Lower leg skin (tissue), 4 donors: Measurements from ENCODE around the gene SDCCAG8. TPM values are rescaled to one million over a fixed set of nuclear protein-coding genes. Genes with fewer than 3 reads are reported as not detected.

Source experiments
- DNase-seq, 2 donors: peaks; one replicate each; pipeline ENCODE4 v3.0.0-alpha.2; 2019; ENCODE audit warnings: low spot score in 2 of 2
- H3K4me3 ChIP-seq: fragments of 200-600 bp; sonication (generic); 2 replicates; pipeline ENCODE4 v1.5.1; 2017; ENCODE audit warnings: mild to moderate bottlenecking, low read depth; ENCODE audit not compliant: poor library complexity, severe bottlenecking
- POLR2A ChIP-seq, 2 donors: fragments of 450-650 bp; IDR thresholded peaks; one replicate each; pipeline ENCODE4 v1.6.1; 2016 to 2017; ENCODE audit warnings: antibody characterized with exemption in 2 of 2, mild to moderate bottlenecking in 1 of 2, moderate library complexity in 1 of 2
- WGBS, 2 donors: methylation state at CpG; one replicate each; pipeline ENCODE4 v1.1.5; 2018; 5-methylcytosine and 5-hydroxymethylcytosine counted together
- intact Hi-C: fragments of 100-400 bp; cut with DNase I; formaldehyde crosslinking; loops from one replicate; pipeline ENCODE4 v1.15.0; 2023; ENCODE audit warnings: low total_unique reads
- total RNA-seq, 4 donors: library from RNA; depleted of rRNA; stranded (reverse); fragments of >200 nt; gene quantifications; one replicate each; pipeline ENCODE4 v1.1.0, GENCODE V29; 2016
- TF ChIP-seq, protein P1 (sequence below), 3 donors: fragments of 450-650 bp; IDR thresholded peaks; one replicate each; pipeline ENCODE4 v1.5.1; 2016; ENCODE audit warnings: antibody characterized with exemption in 3 of 3, mild to moderate bottlenecking in 3 of 3, moderate library complexity in 2 of 3

The SDCCAG8 gene
- total RNA-seq, 4 donors from 2014 or later = 20.0 to 53.6 (median 48.9) TPM

DNA sequence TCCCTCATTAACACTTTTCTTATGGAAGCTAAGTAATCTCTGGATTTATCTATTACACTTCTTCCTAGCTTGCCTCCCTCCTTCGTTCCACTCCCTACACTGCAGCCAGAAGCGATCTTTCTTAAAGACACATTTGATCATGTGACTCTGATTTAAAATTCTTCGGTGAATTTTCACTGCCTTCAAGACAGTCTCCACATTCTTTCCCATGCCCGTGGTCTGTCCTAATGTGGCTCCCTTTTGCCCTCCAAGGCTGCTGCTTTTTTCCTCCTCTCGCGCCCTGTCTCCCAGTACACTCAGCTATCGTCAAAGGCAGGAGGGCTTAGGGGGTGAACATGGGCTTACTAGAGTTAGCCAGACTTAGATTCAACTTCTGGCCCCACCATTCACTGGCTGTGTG lies 64.4 kb downstream of the SDCCAG8 start:
- no peak for TF ChIP-seq POLR2A (IDR thresholded peaks at IDR 0.05)
- TF ChIP-seq, protein P1, sequence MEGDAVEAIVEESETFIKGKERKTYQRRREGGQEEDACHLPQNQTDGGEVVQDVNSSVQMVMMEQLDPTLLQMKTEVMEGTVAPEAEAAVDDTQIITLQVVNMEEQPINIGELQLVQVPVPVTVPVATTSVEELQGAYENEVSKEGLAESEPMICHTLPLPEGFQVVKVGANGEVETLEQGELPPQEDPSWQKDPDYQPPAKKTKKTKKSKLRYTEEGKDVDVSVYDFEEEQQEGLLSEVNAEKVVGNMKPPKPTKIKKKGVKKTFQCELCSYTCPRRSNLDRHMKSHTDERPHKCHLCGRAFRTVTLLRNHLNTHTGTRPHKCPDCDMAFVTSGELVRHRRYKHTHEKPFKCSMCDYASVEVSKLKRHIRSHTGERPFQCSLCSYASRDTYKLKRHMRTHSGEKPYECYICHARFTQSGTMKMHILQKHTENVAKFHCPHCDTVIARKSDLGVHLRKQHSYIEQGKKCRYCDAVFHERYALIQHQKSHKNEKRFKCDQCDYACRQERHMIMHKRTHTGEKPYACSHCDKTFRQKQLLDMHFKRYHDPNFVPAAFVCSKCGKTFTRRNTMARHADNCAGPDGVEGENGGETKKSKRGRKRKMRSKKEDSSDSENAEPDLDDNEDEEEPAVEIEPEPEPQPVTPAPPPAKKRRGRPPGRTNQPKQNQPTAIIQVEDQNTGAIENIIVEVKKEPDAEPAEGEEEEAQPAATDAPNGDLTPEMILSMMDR (IDR thresholded peaks at IDR 0.05) = no peak
- intact Hi-C loops = loop anchor here (10.0 kb wide), 1 partner anchor 855 kb away; no protein-coding TSS in a partner anchor
- DNase-seq = no peak
- no peak overlapping the region for H3K4me3 ChIP-seq
- 82 to 90% methylated on average over 7 of the region's 7 CpGs for WGBS, 2 donors

DNA sequence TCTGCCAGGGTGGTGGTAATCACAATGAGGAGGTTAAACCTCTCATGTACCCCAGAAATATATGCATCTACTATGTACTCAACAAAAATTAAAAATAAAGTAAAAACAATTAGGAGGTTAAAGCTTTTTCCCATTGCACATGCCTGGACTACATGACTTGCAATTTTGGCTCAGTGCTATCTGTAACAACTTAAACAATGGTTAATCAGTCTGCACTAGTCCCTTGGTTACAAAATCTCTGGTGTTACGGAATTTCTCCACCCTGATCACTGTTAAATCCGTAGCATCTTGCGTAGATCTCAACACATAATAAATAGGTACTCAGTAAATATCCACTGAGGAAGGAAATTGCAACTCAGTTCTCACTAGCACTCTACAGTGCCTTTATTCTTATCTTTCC lies 66.5 kb downstream of the SDCCAG8 start:
- 76 to 81% methylated on average over 3 of the region's 3 CpGs for WGBS, 2 donors
- DNase-seq = no peak
- no peak for TF ChIP-seq POLR2A (IDR thresholded peaks at IDR 0.05)
- TF ChIP-seq, protein P1 (IDR thresholded peaks at IDR 0.05) = no peak
- no peak overlapping the region for H3K4me3 ChIP-seq
- intact Hi-C loops = loop anchor here (10.0 kb wide), 1 partner anchor 858 kb away; no protein-coding TSS in a partner anchor

DNA sequence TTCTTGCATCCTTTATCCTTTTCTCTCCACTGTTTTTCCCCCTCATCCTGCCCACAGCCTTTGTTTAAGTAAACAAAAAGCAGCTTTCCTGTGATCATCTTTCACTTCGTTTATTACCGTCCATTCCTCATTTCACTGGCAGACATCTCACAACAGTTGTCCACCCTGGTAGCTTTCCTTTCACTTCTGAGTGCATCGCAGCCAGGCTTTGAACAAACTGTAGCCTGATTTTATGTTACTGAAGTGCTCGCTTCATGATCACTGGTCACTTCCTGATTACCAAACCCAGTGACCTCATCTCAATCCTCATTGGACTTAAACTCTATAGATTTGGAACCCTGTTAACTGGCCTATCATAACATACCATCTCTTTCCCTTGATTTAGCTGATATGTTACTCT lies 67.7 kb downstream of the SDCCAG8 start:
- WGBS, 2 donors = 70 to 83% methylated on average over 4 of the region's 4 CpGs
- intact Hi-C loops = loop anchor here (10.0 kb wide), 1 partner anchor 859 kb away; no protein-coding TSS in a partner anchor
- no peak for DNase-seq
- H3K4me3 ChIP-seq = no peak overlapping the region
- TF ChIP-seq, protein P1 (IDR thresholded peaks at IDR 0.05) = no peak
- no peak for TF ChIP-seq POLR2A (IDR thresholded peaks at IDR 0.05)

DNA sequence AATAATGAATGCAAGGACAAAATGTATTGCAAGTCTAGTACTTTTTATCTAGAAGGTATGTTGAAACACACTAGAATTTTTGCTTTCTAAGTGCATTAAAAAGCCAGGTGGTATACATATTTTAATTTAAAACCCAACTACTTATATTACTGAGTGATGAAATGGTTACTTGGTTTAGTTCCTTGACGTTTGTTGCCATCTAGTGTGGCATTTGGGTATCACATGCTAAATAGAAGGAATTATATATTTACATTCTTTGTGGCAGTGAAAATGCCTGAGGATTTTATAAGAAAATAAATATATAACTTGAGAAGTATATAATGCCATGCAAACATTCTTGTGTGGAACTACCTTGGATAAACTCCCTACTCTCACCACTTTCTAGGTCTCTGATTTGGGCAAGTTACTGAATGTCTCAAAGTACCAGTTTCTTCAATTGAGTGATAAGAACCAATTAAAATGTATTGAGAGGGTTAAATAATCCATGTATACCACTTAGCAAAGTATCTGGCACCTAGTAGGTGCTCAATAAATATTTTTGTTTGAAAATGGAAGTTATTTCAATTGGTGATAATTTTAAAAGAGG lies 69.6 kb downstream of the SDCCAG8 start:
- TF ChIP-seq, protein P1 (IDR thresholded peaks at IDR 0.05) = no peak
- TF ChIP-seq POLR2A (IDR thresholded peaks at IDR 0.05) = no peak
- no peak for DNase-seq
- H3K4me3 ChIP-seq = no peak overlapping the region
- intact Hi-C loops = loop anchor here (10.0 kb wide), 1 partner anchor 861 kb away; no protein-coding TSS in a partner anchor
- WGBS, 2 donors = 0% methylated on average over 1 of the region's 1 CpG

DNA sequence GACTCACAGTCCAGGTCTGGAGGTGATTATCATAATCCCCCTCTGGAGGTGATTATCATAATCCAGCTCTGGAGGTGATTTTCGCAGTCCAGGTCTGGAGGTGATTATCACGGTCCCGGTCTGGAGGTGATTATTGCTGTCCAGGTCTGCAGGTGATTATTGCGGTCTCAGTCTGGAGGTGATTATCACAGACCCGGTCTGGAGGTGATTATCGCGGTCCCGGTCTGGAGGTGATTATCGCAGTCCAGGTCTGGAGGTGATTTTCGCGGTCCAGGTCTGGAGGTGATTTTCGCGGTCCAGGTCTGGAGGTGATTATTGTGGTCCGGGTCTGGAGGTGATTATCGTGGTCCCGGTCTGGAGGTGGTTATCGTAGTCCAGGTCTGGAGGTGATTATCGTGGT lies 76.6 kb downstream of the SDCCAG8 start:
- intact Hi-C loops = no loop called here
- TF ChIP-seq POLR2A (IDR thresholded peaks at IDR 0.05) = no peak
- TF ChIP-seq, protein P1 (IDR thresholded peaks at IDR 0.05) = no peak
- no peak for DNase-seq
- no peak overlapping the region for H3K4me3 ChIP-seq
- WGBS, 2 donors = 84 to 89% methylated on average over 18 of the region's 18 CpGs

DNA sequence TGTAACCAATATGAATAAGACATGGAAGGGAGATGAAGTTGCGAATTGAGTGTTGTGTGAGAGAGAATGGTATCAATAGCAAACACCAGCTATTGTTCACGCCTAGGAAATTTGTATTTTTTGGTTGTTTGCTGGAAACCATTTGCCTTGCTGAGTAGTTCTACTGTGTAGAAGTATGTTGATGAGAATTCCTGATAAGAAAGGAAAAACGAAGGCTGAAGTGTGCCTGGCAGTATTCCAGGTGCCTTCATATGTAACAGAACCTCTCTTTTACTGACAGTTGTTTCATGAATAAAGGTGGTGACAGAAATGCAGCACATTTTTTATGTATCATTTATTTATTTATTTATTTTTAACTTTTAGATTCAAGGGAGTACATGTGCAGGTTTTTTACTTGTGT lies 79.5 kb downstream of the SDCCAG8 start:
- TF ChIP-seq, protein P1 (IDR thresholded peaks at IDR 0.05) = no peak
- TF ChIP-seq POLR2A (IDR thresholded peaks at IDR 0.05) = no peak
- no peak overlapping the region for H3K4me3 ChIP-seq
- intact Hi-C loops = no loop called here
- WGBS, 2 donors = 75 to 83% methylated on average over 3 of the region's 3 CpGs
- DNase-seq = no peak
